ENCODE data around the gene SDC4. TPM values are rescaled to one million over a fixed set of nuclear protein-coding genes. Genes with fewer than 3 reads are reported as not detected.

SDC4 gene, protein sequence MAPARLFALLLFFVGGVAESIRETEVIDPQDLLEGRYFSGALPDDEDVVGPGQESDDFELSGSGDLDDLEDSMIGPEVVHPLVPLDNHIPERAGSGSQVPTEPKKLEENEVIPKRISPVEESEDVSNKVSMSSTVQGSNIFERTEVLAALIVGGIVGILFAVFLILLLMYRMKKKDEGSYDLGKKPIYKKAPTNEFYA
- 28.9 TPM for total RNA-seq (ENCODE audit: insufficient read depth, low replicate concordance)

DNA sequence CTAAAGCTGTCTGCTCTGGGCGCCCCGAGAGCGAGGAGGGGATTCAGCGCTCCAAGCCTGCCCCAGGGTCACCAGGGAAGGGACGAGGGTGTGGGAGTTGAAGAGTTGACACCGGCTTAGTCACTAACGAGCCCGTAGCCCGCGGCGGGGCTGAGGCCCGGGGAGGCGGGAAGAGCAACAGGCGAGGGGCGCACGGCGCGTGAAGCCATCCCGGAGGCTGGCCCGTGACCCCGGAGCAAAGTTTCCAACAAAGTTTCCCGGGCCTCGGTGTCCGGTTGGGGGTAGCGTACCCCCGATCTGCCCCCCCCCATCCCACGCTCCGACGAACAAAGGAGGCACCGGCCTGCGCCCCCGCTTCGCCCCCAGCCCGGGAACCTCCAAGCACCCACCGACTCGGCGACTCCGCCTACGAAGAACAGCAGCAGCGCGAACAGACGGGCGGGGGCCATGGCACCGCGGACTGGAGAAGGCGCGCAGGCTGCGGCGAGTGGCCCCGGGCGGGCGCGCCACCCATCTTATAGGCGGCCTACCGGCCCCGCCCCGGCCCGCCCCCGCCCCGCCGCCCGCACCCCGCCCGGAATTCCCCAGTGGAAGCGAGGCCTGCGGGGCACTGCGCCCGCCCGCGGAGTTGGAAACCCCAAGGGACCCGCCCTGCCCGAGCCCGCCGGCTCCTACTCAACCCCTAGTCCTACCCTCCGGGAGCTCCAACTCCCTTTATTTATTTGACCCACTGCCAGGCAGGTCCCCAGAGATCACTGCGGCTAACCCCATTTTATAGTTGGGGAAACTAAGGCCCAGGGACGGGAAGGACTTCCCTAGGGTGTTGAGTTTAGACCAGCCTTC lies at the start of gene SDC4:
TSS of gene SDC4 (minus strand) at position 489 of the 843 bp plus-strand sequence. CDS start at position 449, 40 bp downstream.
- DNase-seq (ENCODE audit: low spot score) = no peak

DNA sequence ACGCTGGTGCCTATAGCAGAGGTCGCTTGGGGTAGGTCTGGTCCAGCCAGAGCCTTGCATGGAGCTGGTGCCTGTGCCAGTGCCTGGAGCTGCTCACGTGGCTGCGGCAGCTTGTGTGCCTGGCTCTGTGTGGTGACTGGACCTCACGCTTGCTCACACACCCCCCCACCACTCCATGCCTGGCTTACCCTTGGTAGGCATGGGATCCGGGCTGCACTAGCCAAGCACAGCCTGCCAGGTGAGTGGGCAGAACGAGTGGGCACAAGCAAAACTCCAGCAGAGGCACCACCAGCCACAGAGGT lies 46.8 kb upstream of the SDC4 start:
- no peak for DNase-seq (ENCODE audit: low spot score)

DNA sequence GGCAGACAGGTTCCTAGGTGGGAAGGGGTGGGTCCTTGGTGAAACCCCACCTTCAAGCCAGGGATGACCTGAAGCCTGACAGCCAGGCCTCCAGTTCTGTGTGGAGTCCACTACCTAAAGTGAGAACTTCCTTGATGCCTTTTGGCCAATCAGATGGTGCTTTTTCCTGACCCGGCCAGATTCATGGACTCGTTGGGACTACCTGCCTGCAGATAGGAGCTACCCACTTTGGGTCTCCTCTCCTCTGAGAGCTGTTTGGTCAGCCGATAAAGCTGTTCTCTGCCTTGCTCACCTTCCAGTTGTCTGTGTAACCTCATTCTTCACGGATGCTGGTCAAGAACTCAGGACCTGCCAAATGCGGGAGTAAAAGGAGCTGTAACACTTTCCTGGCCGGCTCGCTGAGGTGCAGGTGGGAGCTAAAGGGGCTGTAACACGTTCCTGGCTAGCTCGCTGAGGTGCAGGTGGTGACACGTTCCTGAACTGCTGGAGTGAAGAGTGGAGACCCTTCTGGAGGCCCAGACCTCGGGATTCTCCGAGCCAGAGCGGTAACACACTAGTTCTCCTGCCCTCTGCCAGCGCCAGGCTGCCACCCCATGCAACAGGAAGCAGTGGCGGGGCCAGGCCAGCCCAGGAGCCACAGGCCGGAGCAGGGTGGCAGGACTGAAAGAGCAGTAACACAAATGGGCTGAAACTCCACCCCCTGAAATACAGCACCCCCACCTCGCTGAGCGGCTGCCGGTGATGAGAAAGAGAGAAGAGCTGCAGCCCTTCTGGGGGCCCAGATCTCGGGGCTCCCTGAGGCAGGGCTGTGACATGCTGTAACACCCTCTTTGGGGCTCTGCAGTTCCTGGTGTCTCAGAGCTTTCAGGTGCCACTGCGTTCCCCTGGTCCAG lies 46.2 kb upstream of the SDC4 start:
- DNase-seq (ENCODE audit: low spot score) = no peak

DNA sequence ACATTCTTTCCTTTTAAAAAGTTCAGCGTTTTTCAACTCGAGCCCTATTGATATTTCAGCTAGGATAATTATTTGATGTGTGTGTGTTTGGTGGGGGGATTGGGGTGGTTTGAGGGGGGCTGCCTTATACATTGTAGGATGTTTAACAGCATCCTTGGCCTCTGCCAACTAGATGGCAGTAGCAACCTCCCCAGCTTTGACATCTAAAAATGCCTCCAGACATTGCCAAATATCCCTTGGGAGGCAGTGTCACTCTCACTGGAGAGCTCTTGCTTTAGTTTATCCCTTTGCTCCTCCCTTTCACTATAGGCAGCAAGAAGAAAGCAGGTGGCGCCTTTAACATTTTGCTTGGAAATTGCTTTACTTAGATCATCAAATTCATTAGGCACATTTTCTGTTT lies 44.5 kb upstream of the SDC4 start:
- DNase-seq (ENCODE audit: low spot score) = peak; percentile 14

DNA sequence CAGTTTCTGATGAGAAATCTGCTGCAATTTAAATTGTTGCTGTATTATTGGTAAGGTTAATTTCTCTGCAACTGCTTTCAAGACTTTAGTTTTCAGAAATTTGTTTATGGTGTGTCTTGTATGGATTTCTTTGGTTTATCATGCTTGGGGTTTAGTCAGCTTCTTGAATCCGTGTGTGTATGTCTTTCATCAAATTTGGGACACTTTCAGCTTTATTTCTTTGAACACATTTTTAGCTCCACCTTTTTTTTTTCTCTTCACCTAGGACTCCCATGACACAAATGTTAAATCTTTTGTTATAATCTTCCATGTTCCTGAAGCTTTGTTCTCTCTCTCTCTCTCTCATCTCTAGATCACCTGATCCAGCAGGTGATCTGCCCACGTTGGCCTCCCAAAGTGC lies 43.3 kb upstream of the SDC4 start:
- DNase-seq (ENCODE audit: low spot score) = no peak

DNA sequence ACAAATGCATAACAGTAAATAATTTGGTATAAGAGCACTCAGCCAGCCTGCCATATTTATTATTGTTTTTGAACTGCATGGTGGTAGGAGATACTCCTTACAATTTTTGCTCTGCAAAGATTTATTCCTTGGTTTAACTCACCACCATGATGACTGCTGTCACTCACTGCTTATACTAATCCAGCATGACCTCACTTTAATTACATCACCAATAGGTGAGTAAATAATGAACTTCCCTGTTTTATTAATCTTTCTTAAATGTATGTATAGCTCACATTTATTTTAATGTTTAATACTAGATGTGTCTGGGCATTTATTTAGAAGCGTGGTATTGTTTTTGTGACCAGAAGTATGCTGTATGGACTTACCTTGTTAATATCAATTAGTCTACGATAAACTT lies 42.7 kb upstream of the SDC4 start:
- DNase-seq (ENCODE audit: low spot score) = no peak

DNA sequence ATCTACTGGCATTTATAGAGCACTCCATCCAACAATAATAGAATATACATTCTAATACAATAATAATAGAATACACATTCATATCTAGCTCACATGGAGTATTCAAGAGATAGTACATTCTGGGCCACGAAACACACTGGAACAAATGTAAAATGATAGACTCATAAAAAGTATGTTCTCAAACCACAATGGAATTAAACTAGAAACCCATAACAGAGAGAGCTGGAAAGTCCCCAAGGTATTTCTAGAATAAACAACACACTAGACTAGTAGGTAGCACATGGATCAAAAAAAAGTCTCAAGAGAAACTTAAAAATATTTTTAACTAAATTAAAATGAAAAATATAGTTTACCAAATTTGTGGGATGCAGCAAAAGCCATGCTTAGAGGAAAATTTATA lies 39.0 kb upstream of the SDC4 start:
- DNase-seq (ENCODE audit: low spot score) = no peak

DNA sequence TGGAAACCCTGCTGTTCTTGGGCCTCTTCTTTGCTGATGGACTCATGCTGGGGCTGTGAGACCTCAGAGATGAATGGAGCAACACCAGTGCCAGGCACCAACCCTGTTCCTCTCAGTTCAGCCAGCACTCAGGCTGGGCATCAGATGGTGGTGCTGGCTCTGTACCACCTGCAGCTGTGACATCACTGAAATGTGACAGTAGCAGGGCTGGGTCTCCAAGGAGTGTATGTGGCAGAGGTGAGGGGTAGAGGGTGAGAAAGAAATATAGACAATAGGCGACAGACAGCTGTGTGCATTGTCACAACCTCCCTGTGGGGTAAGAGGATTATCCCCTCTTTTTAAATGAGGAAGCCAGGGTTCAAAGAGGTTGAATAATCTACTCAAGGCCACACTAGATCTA lies 30.0 kb upstream of the SDC4 start, which contains the start of gene TP53TG5:
TSS of gene TP53TG5 (minus strand) at position 135 of the 400 bp plus-strand sequence. CDS start at position 46, 89 bp downstream.
- DNase-seq (ENCODE audit: low spot score) = no peak

DNA sequence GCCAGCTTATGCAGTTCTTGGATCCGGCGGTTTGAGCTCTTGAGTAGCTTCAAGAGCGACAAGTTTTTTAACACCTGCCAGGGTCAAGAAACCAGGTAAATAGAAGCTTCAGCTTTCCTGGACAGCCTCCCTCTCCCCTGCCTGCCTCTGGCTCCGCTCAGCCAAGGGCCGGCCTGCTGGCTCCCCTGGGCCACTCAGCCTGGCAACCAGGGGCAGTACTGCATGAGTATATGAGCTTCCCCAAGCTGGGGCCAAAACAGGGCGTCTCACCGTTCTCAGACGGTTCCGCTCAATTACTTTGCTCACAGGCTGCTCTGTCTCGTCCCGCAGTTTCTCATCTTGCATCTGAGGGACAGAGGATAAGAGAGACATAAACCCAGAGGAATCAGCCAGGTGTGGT lies 29.0 kb upstream of the SDC4 start:
- no peak for DNase-seq (ENCODE audit: low spot score)

DNA sequence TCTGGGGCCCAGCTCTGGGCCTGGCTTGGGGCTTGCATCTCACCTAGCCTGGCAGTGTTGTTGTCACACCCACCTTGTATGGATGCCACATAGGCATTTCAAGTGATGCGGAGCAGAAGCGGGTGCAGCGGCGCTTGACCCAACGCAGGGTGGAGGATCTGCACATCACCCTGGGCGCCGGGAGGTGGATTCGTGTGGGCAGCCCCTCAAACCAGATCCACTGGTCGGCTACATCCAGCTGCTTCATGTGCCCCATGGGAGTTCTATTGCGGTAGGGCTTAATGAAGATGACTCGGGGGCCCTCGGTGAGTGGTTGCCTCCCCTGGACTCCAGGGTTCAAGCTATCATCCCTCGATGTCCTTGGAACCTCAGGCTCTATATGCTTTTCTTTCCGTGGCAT lies 26.7 kb upstream of the SDC4 start:
- no peak for DNase-seq (ENCODE audit: low spot score)

DNA sequence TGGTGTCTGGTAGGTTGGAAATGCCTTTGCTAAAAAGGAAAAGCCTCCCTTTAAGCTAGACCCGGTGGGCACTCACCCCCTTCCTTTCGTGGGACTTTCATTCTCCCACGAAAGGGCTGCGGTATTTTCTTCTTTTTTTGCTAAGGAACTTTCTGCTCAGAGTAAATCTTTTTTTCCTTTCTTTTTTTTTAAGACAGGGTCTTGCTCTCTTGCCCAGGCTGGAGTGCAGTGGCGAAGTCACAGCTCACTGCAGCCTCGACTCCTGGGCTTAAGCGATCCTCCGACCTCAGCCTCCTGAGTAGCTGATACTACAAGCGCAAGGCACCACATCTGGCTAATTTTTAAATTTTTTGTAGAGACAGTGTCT lies 25.9 kb upstream of the SDC4 start:
- no peak for DNase-seq (ENCODE audit: low spot score)

DNA sequence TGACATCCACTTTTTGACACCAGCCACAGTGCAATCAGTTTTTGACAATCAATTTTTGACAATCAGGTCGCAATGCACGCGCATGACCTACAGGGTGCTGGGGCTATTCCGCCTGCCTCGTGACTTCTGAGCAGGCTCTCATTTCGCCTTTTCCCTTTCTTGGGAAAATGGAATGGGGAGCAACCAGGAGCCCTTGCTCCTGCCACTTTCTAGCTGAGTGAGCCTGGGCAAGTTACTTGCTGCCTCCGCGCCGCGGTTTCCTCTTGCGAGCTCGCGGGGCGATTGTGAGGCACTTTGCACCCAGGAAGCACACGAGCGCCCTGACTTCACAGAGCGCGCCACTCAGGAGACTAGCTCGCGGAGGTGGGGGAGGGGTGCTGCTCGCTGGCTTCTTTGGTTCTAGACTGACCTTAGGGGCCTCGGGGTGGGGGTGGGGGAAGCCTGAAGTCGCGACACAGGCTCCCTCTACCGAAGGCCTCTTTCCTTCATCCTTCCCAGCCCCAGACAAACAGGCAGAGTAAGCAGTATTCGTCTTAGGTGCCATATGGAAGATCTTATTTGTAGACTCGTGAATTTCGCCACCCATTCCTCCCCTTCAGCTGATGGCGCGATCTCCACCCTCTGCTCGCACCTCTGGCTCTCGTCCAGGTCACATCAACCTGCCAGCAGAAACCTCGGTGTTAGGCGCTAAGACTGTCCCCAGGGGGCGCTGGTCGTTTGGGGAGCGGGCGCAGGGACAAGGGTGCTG lies 25.3 kb upstream of the SDC4 start:
- DNase-seq (ENCODE audit: low spot score) = peak; percentile 80

DNA sequence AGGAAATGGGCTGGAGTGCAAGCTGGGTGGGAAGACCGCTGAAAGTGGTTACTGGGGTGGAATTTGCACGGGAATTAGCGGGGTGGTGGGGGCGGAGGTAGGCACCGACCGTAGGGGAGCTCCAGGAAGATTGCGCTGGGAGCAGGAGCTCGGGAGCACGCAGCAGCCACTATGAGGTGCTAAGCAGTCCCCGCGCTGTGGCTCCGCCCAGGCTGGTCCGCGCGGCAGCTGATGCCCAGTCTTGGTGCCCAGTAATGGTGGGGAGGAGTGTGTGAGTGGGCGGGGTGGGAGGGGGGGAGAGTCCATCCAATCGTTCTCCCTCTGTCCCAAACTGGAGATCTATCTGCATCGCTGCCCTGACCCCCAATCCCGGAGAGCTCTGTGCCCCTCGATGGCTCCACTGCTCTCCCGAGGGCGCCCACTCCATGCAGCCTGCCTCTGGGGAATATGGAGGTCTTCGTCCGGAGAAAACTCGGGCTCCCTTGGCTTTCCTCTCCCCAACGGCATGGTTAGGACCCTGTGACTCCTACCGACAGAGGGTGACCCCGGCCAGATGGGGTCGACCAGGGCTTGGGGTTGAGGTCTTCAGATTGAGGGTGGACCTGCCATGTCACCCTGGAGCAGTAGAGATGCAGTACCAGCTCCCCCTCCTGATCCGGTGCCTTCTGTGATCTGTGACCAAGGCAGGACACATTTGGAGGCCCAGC lies 24.6 kb upstream of the SDC4 start:
- peak; percentile 26 for DNase-seq (ENCODE audit: low spot score)

DNA sequence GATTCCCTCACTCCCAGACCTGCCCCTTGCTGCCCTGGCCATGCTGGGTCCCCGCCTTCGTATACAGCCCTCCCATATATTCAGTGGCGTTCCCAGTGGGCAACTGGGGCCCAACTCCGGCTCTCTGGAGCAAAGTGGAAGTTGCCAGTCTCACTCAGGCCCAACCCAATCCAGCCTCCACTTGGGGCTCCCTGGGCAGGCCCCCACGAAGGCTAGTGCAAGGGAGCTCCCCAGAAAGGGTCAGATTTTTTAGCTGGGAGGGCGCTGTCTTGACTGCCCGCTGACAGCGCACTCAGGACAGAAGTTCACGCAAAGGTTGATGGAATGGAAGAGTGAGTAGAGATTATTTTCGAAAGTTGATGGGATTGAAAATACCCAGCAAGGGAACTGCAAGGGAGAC lies 24.0 kb upstream of the SDC4 start:
- DNase-seq (ENCODE audit: low spot score) = no peak

DNA sequence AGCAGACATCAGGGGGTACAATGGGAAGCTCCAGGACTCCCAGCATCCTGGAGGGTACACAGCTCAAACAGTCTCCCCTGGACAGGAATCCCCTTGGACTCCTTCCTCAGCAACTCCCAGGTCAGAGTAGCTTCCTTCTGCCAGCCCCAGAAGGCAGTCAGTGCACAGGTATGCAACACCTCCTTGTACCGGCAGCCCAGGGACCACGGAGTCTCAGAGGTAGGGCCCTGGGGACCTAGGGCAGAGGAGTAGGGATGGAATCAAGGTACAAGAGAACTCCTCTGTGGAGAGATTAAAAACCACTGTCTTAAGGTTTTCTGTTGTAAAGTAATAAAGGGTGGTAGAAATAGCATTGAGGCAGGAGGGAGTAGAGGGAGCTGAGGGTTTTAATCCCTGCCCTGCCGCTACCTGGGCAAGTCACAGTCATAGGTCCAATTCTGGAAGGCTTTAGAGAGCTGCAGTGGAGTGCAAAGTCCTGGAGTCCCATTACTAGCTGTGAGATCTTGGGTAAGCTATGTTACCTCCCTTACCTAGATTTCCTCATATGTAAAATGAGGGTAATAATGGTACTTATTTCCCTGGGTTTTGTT lies 22.4 kb upstream of the SDC4 start:
- no peak for DNase-seq (ENCODE audit: low spot score)

DNA sequence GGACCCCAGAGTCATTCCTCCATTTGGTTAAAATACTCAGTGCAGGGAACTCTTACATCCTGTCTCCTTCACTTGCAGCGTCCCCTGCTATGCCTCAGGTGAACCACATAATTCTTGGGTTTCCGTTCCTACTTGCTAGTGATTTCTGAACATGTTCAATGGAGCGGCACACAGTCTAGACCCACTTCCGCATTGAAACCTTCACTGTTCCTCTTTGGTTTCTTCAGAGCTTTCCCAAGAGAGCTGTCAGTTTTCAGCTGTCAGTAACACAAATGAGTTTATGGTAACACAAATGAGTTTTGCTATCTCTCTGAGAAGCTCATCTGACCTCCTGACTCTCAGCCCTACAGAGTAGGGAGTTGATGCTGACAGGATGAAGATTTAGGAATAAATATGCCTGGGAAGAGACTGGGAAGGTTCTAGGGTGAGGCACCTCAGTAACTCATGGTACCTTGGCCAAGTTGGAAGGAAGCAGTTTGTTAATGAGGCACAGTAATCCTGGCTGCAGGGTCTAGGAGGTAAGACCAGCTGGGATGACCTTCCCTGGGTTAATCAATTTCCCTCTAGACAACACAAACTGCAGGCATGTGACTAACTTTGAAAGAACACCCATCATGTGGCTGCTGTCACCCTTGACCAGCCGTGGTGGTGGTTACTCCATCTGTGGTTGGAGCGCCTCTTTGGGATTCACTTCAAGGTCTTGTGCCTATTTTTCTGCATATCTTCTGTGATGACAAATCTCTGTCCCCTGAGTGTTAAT lies 20.2 kb upstream of the SDC4 start:
- DNase-seq (ENCODE audit: low spot score) = no peak

DNA sequence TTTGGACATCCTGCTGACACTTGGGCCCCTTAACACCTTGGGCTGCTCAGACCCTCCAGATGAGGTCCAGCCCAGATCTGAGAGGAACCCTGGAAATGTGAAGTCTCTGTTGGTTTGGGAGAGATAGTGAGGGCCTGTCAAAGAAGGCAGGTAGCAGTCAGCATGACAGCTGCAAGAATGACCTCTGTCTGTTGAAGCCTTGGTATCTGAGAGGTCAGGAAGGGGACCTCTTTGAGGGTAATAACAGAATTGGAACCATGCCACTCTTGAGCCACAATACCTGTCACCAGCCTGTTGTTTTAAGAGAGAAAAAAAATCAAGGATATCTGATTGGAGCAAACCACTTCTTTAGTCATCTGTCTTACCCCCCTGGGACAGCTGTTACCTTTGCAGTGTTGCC lies 18.9 kb upstream of the SDC4 start:
- DNase-seq (ENCODE audit: low spot score) = no peak

DNA sequence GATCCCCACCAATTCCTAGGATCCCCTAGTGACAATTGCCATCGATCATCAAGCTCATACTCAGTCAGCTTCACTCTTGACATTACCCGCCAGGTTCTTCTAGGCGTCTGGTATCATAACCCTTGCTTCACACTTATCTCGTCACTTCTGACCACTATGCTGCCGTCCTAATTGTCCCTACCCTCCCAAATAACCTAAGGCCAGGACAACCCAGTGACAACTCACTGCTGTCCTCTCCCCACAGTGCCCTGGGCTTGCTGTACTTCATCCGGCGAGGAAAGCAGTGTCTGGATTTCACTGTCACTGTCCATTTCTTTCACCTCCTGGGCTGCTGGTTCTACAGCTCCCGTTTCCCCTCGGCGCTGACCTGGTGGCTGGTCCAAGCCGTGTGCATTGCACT lies 18.4 kb upstream of the SDC4 start:
- DNase-seq (ENCODE audit: low spot score) = no peak

DNA sequence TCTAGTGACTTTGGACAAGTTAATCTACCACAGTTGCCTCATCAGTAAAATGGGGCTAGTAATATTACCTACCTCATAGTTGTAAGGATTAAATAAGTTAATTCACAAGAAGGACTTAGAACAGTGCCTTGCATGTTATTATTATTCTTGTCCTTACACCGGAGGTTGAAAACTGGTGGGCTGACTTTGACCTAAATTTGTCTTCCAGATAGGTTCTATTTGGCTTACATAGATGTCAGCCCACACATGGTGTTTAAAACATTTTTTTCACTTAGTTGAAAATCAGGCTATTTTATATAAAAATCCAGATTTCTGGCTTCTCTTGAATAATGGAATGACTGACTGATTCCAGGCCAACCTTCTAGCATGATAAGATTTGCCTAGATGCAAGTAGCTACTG lies 18.0 kb upstream of the SDC4 start:
- DNase-seq (ENCODE audit: low spot score) = no peak

DNA sequence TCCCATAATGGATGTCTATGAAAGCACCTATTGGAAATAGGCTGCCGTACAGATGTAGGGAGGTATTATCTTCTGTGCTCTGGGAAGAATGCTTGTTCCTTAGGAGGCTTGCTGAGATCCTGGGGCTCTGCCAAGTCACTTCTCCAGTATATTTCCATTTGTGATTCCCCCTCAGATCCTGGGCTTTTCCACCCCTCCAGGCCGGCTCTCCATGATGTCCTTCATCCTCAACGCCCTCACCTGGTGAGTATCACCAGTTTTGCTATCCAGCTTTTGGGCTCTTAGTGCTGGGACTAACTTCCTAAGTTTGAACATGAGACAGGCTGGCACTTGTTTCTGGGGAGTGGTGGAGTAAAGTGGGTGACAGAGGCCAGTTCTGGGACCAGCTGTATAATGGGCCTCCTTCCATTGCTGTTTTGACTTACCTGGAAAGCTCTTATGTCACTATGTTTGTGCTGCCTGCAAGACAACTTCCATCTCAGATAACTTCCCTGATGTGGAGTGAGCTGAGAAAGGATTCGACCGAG lies 17.3 kb upstream of the SDC4 start:
- no peak for DNase-seq (ENCODE audit: low spot score)

All from umbilical cord (tissue), 2 donors.